B cell (primary cell): ENCODE results near the gene ACER2. TPM values are rescaled to one million over a fixed set of nuclear protein-coding genes. Genes with fewer than 3 reads are reported as not detected.

Experiments
- ATAC-seq: fragments of 200-7000 bp; cut with Tn5 transposase; one replicate; pipeline ENCODE4 v1.10.0; 2021; ENCODE audit warnings: low read depth, mild to moderate bottlenecking, moderate number of reproducible peaks, moderate library complexity
- CTCF ChIA-PET: fragments of 350-600 bp; sonication (Branson Sonifier 250); formaldehyde crosslinking; loops from one replicate; lab custom pipeline; 2021; ENCODE audit warnings: antibody characterized with exemption, inconsistent platforms; lab: Charles Lee
- POLR2A ChIA-PET: fragments of 350-600 bp; sonication (Branson Sonifier 250); formaldehyde crosslinking; loops from one replicate; lab custom pipeline; 2021; ENCODE audit warnings: antibody characterized with exemption; lab: Charles Lee
- DNase-seq: peaks from one replicate; pipeline ENCODE4 v3.0.0; 2013
- H2AFZ ChIP-seq: 2 replicates; pipeline ENCODE4 v1.6.1; 2012; ENCODE audit warnings: mild to moderate bottlenecking, low read depth, low read length; ENCODE audit not compliant: insufficient read depth, poor library complexity, severe bottlenecking
- H3K27ac ChIP-seq, 2 donors: 1 replicate in 1 of 2; 2 replicates in 1 of 2; pipeline ENCODE4 v1.5.1; 2012 to 2013; ENCODE audit warnings: low read length in 2 of 2, mild to moderate bottlenecking in 2 of 2, moderate library complexity in 1 of 2
- H3K27me3 ChIP-seq, 4 experiments: fragments of 200-600 bp in 1 of 4; sonication (generic) in 1 of 4; replicated peaks in 1 of 4; 1 replicate in 2 of 4; 2 replicates in 2 of 4; pipeline versions ENCODE4 v1.6.1 to v1.7.0; 2013 to 2016; ENCODE audit warnings: low read length in 3 of 4, mild to moderate bottlenecking in 2 of 4, mixed read lengths in 1 of 4, moderate library complexity in 1 of 4; ENCODE audit not compliant: insufficient read depth in 4 of 4, control insufficient read depth in 3 of 4; ENCODE audit errors: control extremely low read depth in 1 of 4
- H3K36me3 ChIP-seq, 2 experiments: replicated peaks in 1 of 2; 1 replicate in 1 of 2; 2 replicates in 1 of 2; pipeline versions ENCODE4 v1.6.1 to v1.7.1; 2013; ENCODE audit warnings: low read length in 1 of 2; ENCODE audit not compliant: insufficient read depth in 2 of 2, control insufficient read depth in 1 of 2; ENCODE audit errors: control extremely low read depth in 1 of 2, extremely low read depth in 1 of 2
- H3K4me1 ChIP-seq, 2 donors: fragments of 200-600 bp in 1 of 2; sonication (generic) in 1 of 2; 1 replicate in 1 of 2; 2 replicates in 1 of 2; pipeline versions ENCODE4 v1.5.1 to v1.6.1; 2013 to 2017; ENCODE audit warnings: low read length in 2 of 2; ENCODE audit not compliant: control insufficient read depth in 2 of 2, insufficient read depth in 2 of 2
- H3K4me2 ChIP-seq: replicated peaks from 2 replicates; pipeline ENCODE3; 2012; ENCODE audit warnings: mild to moderate bottlenecking, low read depth, low read length; ENCODE audit not compliant: poor library complexity, severe bottlenecking
- H3K4me3 ChIP-seq, 5 experiments: fragments of 200-600 bp in 1 of 5; sonication (generic) in 1 of 5; 1 replicate in 3 of 5; 2 replicates in 2 of 5; pipeline versions ENCODE4 v1.5.1 to v1.7.0; 2011 to 2016; ENCODE audit warnings: low read length in 4 of 5, mild to moderate bottlenecking in 4 of 5, low read depth in 2 of 5, control low read depth in 1 of 5, moderate library complexity in 1 of 5; ENCODE audit not compliant: insufficient read depth in 1 of 5; ENCODE audit errors: control extremely low read depth in 1 of 5, extremely low read depth in 1 of 5
- H3K79me2 ChIP-seq: fragments of 200-600 bp; sonication (generic); one replicate; pipeline ENCODE4 v1.6.0; 2016; ENCODE audit warnings: low read length; ENCODE audit not compliant: control insufficient read depth, insufficient read depth
- H3K9ac ChIP-seq: fragments of 200-600 bp; sonication (generic); 2 replicates; pipeline ENCODE4 v1.6.1; 2017; ENCODE audit warnings: mild to moderate bottlenecking, low read length, moderate library complexity
- H3K9me3 ChIP-seq, 3 donors: one replicate each; pipeline versions ENCODE4 v1.6.1 to v1.7.1; 2013; ENCODE audit warnings: low read length in 2 of 3; ENCODE audit not compliant: control insufficient read depth in 2 of 3, insufficient read depth in 1 of 3; ENCODE audit errors: control extremely low read depth in 1 of 3
- H4K20me1 ChIP-seq: 2 replicates; pipeline ENCODE4 v1.6.0; 2012; ENCODE audit warnings: mild to moderate bottlenecking, low read length; ENCODE audit not compliant: insufficient read depth, control insufficient read depth, poor library complexity, severe bottlenecking
- H3K27ac Mint-ChIP-seq: one replicate; pipeline ENCODE4 v1.8.0; 2021; ENCODE audit warnings: mixed read lengths
- H3K27me3 Mint-ChIP-seq: one replicate; pipeline ENCODE4 v1.8.0; 2021; ENCODE audit warnings: mixed read lengths
- H3K4me1 Mint-ChIP-seq: one replicate; pipeline ENCODE4 v1.8.0; 2021; ENCODE audit warnings: mixed read lengths
- H3K4me3 Mint-ChIP-seq: one replicate; pipeline ENCODE4 v1.8.0; 2021; ENCODE audit warnings: mixed read lengths
- H3K9me3 Mint-ChIP-seq: one replicate; pipeline ENCODE4 v1.8.0; 2022; ENCODE audit warnings: mixed read lengths; ENCODE audit not compliant: insufficient read depth
- EZH2 ChIP-seq: IDR thresholded peaks from 2 replicates; pipeline ENCODE4 v1.6.1; 2012; ENCODE audit warnings: borderline replicate concordance, low read depth, mild to moderate bottlenecking, moderate library complexity, low read length; ENCODE audit not compliant: insufficient read depth, poor library complexity, severe bottlenecking
- WGBS: methylation state at CpG from one replicate; pipeline ENCODE4 v1.1.5; 2013; ENCODE audit warnings: missing lambda C conversion rate; ENCODE audit not compliant: insufficient coverage; 5-methylcytosine and 5-hydroxymethylcytosine counted together
- intact Hi-C: fragments of 100-400 bp; cut with micrococcal nuclease; formaldehyde crosslinking; loops from one replicate; pipeline ENCODE4 v1.10.0; 2022
- polyA plus RNA-seq: library from polyadenylated mRNA; depleted of rRNA; stranded (reverse); fragments of >200 nt; gene quantifications from 2 replicates; pipeline ENCODE4 v1.2.3, GENCODE V29; 2012
- total RNA-seq, 2 donors: library from RNA; stranded (reverse); fragments of 120-200 nt in 1 of 2; gene quantifications; 1 replicate in 1 of 2; 2 replicates in 1 of 2; pipeline versions ENCODE4 v1.2.3 to v1.2.4, GENCODE V29; 2013 to 2022
- TF ChIP-seq, protein P1 (sequence below): fragments of 200-600 bp; IDR thresholded peaks from one replicate; pipeline ENCODE4 v1.8.0; 2022; ENCODE audit warnings: antibody characterized with exemption, mild to moderate bottlenecking

ACER2 gene
- total and polyA plus RNA-seq, 2 donors (not counting 1 experiment from before 2014, with no cell fraction given) = 1.1 to 5.5 TPM

DNA sequence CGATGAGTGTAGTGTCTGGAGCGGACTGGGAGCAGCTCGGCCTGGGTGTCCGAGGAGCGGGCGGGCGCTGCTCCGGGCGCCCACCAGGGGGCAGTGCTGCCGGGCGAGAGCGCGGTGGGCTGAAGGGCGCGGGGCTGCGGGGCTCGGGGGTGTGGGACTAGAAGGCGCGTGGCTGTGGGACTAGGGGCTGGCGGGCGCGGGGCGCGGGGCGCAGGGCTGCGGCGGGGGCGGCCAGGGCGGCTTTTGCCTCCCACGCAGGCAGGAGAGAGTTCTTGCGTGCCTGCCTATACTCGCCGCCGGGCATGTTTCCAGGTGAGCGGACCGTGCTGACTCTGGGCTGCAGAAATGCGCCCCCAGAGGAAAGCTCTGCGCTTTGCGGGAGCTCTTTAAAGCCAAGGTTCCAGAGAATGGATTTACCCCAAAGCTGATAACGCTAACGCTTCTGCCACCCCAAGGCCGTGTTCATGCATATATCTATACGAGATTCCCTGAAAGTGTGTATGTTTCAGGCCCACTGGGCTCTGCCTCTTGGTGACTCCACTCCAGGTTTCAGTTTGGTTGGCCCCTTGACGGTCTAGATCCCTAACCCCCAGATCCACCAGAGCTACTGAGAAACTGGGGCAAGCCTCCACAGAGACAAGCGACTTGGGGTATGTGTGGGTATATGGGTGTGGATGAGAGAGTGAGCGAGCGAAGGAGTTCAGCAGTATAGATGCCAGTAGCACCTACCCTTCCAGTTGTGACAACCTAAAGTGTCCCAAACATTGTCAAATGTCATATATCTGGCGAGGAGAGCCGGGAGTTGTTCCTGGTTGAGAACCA, 56.2 kb downstream of the ACER2 start:
- Histone ChIP-seq H4K20me1 (no peaks in the 10 kb centered on the region), H3K27ac (no peak overlapping the region), H3K9ac (peak overlapping the region; percentile 74), H3K79me2 (no peaks in the 10 kb centered on the region), H2AFZ (peak overlapping the region; percentile 92), H3K36me3 (no peaks in the 10 kb centered on the region), H3K4me3 (peak overlapping the region in 3 of 5 experiments; percentile 43 to 75 (median 56)), H3K9me3 (no peaks in the 10 kb centered on the region), H3K4me2 (peak overlapping the region; percentile 96), H3K4me1 (peaks cover 4 to 9% of the 10 kb centered on the region in 2 donors), H3K27me3 (no peaks in the 10 kb centered on the region)
- no peaks in the 10 kb centered on the region for H3K9me3 Mint-ChIP-seq
- ATAC-seq (peak; percentile 92), DNase-seq (peak; percentile 83)
- no peak for TF ChIP-seq EZH2
- TF ChIP-seq, protein P1, sequence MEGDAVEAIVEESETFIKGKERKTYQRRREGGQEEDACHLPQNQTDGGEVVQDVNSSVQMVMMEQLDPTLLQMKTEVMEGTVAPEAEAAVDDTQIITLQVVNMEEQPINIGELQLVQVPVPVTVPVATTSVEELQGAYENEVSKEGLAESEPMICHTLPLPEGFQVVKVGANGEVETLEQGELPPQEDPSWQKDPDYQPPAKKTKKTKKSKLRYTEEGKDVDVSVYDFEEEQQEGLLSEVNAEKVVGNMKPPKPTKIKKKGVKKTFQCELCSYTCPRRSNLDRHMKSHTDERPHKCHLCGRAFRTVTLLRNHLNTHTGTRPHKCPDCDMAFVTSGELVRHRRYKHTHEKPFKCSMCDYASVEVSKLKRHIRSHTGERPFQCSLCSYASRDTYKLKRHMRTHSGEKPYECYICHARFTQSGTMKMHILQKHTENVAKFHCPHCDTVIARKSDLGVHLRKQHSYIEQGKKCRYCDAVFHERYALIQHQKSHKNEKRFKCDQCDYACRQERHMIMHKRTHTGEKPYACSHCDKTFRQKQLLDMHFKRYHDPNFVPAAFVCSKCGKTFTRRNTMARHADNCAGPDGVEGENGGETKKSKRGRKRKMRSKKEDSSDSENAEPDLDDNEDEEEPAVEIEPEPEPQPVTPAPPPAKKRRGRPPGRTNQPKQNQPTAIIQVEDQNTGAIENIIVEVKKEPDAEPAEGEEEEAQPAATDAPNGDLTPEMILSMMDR = peak; percentile 90
- WGBS = 12% methylated on average over 46 of the region's 49 CpGs
- H3K27ac Mint-ChIP-seq = peak overlapping the region; percentile 62
- no peaks in the 10 kb centered on the region for H3K27me3 Mint-ChIP-seq
- peak overlapping the region; percentile 92 for H3K4me3 Mint-ChIP-seq
- ChIA-PET POLR2A (interaction anchor here (0.9 kb wide), 1 partner anchor 13 kb away, joined by 3 read pairs; no protein-coding TSS in a partner anchor), CTCF (interaction anchor here (0.6 to 6.1 kb wide), 57 partner anchors 8 to 1647 kb away, joined by 3 to 101 read pairs (median 4); partner anchors contain the start of genes ACER2, DENND4C, RPS6 and RRAGA)
- H3K4me1 Mint-ChIP-seq = peaks cover 14% of the 10 kb centered on the region
- intact Hi-C loops = loop anchor here (2.0 kb wide), 1 partner anchor 1646 kb away; no protein-coding TSS in a partner anchor
